ENCODE measurements around the gene MT1B. TPM values are rescaled to one million over a fixed set of nuclear protein-coding genes. Genes with fewer than 3 reads are reported as not detected.

MT1B gene
- total and polyA plus RNA-seq, 2 of the 13 experiments (the other 11 are each of a cell fraction or from before 2014, with no cell fraction given) = 0.89 TPM; not detected in 1

- TF ChIP-seq ZBED4 (CRISPR knock-in tag; IDR thresholded peaks at IDR 0.05; ENCODE audit: borderline replicate concordance) (no peak), ZNF784 (CRISPR knock-in tag; IDR thresholded peaks at IDR 0.05; ENCODE audit: borderline replicate concordance) (no peak), NFIB (CRISPR knock-in tag; IDR thresholded peaks at IDR 0.05; ENCODE audit: borderline replicate concordance) (no peak), ZNF589 (CRISPR knock-in tag; conservative IDR thresholded peaks at IDR 0.05) (no peak), ZNF10 (CRISPR knock-in tag; IDR thresholded peaks at IDR 0.05; ENCODE audit: borderline replicate concordance, low read depth) (no peak), ZNF878 (CRISPR knock-in tag; IDR thresholded peaks at IDR 0.05) (no peak), NFYB (CRISPR knock-in tag; IDR thresholded peaks at IDR 0.05) (no peak), ZNF101 (CRISPR knock-in tag; IDR thresholded peaks at IDR 0.05; ENCODE audit: borderline replicate concordance, low read depth) (no peak), NCOA1 (CRISPR knock-in tag; IDR thresholded peaks at IDR 0.05) (no peak), ETV6 (CRISPR knock-in tag; conservative IDR thresholded peaks at IDR 0.05) (no peak), DRAP1 (CRISPR knock-in tag; IDR thresholded peaks at IDR 0.05) (no peak), FOXK1 (CRISPR knock-in tag; IDR thresholded peaks at IDR 0.05; ENCODE audit: borderline replicate concordance, low read depth) (no peak), ZNF225 (CRISPR knock-in tag; IDR thresholded peaks at IDR 0.05) (no peak), RAD51 (IDR thresholded peaks at IDR 0.05; ENCODE audit: borderline replicate concordance) (no peak), ZNF788 (CRISPR knock-in tag; IDR thresholded peaks at IDR 0.05; ENCODE audit: borderline replicate concordance) (no peak; the same call in 1 of the 2 replicates), POGZ (CRISPR knock-in tag; IDR thresholded peaks at IDR 0.05) (peak; percentile 28; the same call in 1 of the 2 replicates), ZNF281 (CRISPR knock-in tag; IDR thresholded peaks at IDR 0.05; ENCODE audit: borderline replicate concordance) (no peak), MYPOP (CRISPR knock-in tag; IDR thresholded peaks at IDR 0.05) (peak; percentile 54; the same call in 1 of the 2 replicates), NONO (IDR thresholded peaks at IDR 0.05) (no peak), NONO (CRISPR knock-in tag; conservative IDR thresholded peaks at IDR 0.05) (no peak), RXRA (CRISPR knock-in tag; IDR thresholded peaks at IDR 0.05) (0 out of 2 replicates have a peak, but pooled peaks have one; percentile 36)
Measured at GRCh38 chr16:56643080-56643778, 8.5 kb upstream of the MT1B start (continued).
